Inferior parietal cortex (tissue), 1 donor: ENCODE data around the gene TAC4.

Source experiments
- DNase-seq: peaks from one replicate; pipeline ENCODE4 v3.0.0-alpha.2; 2016; ENCODE audit errors: extremely low spot score

Gene TAC4

GRCh38 chr17:49814781-49815529 lies 32.9 kb downstream of the TAC4 start:
- peak; percentile 18 for DNase-seq

- no peak for DNase-seq
Measured at GRCh38 chr17:49809056-49809455, 38.8 kb downstream of the TAC4 start.

GRCh38 chr17:49798738-49799137 lies 49.1 kb downstream of the TAC4 start:
- no peak for DNase-seq

- DNase-seq, result no peak
Measured at GRCh38 chr17:49798182-49798581, 49.7 kb downstream of the TAC4 start.

GRCh38 chr17:49795372-49795771 lies 52.5 kb downstream of the TAC4 start:
- DNase-seq, result no peak

- no peak for DNase-seq
Measured at GRCh38 chr17:49793309-49793708, 54.6 kb downstream of the TAC4 start.

GRCh38 chr17:49789243-49789578 lies 58.7 kb downstream of the TAC4 start:
- DNase-seq, result no peak

GRCh38 chr17:49788478-49789242 lies 59.2 kb downstream of the TAC4 start, which contains the start of gene KAT7:
Gene KAT7, plus strand, starts transcription at chr17:49788681. Its CDS starts 154 bp downstream, at chr17:49788835.
- DNase-seq, result peak; percentile 99
